NCI-H1048 (cell line): ENCODE results near the gene CYTH3.

Experiments
- DNase-seq: peaks from one replicate; lab custom pipeline; 2025; lab: John Stamatoyannopoulos, UW

Gene CYTH3

DNA sequence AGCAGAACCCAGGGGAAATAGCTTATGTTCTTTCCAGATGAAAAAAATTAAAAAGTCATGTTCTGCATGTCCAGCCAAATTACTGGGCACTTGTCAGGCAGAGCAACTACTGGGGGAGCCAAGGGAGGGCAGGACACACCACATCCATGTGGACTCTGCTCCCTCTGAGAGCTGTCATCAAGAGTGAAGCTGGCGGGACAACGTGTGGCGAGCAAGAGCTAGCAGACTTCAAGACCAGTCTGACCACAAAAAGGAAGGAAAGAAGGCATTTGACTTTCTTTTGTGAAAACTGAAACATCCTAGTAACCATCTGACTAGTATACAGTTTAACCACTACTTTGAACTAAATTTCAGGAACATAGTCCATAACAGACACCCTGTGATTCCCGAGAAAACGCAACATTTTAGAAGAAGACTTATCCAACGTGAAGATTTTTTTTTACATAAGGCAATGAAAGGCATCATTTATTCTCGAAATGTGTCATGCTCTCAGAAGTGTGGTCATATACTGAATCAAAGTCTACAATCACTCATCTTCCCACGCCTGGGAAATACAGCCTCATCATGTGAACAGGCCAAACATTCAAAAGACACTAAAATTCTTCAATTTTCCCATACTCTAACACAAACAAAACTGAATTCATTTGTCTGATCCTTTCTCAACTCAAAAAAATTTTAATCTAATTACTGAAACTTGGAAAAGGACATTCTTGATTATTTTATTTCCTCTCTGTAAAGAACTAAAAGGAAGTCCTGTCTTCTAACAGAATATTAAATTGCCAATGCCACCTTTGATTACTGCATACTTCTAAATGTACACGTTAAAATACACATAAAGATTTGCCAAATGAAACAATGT lies 15.5 kb downstream of the CYTH3 start:
- no peak for DNase-seq

DNA sequence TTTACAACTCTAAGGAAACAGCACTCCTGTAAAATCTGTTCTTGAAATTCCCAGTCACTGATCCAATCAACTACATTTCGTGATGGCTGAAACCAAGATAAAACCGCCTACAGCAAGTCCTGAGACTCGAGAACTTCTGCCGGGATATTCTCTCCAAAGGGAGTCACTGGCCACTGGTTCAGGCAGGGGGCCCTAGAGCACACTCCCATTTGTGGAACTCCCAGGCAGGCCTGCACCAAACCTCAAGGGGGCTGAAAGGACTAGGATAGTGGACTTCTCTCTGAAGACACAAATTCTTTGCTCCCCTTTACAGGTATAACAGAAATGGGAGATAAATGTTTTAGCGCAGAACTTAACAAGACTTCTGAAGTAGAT lies 16.3 kb downstream of the CYTH3 start:
- no peak for DNase-seq

DNA sequence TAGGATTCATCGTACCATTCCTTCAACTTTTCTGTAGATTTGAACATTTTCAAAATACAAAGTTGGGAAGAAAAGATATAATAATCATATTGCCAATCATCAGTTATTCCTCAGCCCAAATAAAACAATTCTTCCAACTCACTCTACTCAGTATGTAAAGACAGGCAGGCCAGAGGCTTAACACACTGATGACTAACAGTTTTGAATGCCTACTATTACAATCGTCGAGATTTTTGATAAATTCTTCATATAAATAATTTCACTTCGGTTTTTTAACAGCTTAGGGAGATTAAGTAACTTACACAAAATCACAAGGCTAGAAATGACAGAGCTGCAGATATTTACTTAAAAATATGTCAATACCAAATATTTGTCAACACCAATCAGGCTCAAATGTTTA lies 17.6 kb downstream of the CYTH3 start:
- DNase-seq: no peak

DNA sequence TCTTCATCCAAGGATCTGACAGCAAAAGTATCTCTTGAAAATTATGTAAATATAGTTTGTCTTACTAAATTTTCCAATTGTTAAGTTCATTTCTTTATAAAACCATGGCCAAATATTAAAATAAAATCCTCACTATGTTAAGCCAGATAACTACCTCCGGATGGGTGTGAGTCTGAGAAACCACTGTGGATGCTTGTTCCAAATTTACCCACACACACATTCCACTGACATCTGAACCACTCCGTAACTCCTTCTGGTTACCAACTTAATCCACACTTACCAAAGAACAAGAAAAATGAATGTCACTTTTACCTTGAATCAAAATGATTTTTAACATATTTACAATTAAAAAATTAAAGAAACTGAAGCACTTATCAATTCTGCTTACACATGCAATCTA lies 19.7 kb downstream of the CYTH3 start:
- no peak for DNase-seq

DNA sequence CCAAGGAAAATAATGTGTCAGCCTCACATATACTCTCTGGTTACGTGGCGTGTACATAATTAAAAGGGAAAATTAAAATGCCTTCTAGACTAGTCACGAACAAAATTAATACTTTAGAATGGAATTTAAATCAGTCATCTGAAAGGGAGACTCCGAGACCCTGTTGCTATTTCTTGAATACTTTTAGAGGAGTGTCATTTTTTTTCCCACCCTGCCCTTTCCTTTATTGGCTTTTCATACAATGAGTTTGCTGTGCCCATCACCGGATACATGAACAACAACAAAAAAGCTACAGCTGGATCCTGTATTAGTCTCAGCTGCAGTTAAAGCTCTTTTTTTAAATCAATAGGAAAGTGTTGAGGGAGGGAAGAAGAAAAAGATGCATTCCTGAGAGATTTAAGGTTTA lies 20.1 kb downstream of the CYTH3 start:
- no peak for DNase-seq

DNA sequence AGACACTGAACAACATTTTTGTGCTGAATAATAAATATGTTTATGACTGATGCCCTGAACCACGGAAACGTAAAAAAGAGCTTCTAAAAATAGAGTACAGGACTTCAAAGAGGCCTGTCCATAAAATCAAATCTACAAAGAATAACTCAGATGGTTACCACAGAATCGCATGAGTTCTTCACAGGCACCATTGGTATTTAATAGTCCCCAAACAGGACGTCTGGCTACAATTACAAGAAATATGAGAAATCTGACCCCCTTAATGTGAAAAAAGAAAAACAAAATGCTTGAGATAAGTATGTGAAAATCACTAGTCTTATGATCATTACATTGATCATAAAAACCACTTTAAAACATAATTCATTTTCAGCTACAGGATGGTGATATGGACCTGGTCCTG lies 20.8 kb downstream of the CYTH3 start:
- no peak for DNase-seq

DNA sequence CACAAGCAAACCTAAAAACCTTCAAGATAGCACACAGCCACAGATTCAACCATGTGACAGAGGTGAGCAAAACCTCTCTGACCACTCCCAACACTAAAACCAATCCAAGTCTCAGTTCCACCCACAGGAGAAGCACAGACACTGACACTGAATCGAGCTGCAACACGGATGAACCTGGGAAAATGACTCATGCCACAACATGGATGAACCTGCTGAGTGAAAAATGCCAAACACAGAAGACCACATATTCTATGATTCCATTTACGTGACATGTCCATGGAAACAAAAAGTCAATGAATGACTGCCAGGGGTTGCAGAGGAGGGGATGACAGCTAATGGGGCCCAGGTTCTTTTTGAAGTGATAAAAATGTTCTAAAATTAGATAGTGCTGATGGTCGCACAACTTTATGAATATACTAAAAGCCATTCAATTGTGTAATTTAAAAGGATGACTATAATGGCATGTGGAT lies 22.0 kb downstream of the CYTH3 start:
- DNase-seq: no peak

DNA sequence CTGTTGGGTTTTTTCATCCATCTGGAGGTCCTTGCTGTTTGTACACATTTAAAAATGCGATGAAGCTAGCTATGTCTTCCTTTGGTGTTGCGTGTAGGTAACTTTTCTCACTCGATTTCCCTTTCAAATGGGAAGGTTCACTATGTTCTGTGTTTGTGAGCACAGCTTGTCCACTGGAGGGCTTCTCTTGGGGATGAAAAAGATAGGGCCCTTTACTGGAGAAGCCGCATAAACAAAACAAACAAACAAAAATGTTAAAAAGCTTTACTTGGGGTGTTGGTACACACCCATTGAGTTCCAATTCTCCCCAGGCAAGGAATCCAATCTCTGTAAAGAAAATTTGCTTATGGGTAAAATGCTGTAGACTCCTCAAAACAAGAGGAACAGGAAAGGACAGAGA lies 23.4 kb downstream of the CYTH3 start:
- no peak for DNase-seq

DNA sequence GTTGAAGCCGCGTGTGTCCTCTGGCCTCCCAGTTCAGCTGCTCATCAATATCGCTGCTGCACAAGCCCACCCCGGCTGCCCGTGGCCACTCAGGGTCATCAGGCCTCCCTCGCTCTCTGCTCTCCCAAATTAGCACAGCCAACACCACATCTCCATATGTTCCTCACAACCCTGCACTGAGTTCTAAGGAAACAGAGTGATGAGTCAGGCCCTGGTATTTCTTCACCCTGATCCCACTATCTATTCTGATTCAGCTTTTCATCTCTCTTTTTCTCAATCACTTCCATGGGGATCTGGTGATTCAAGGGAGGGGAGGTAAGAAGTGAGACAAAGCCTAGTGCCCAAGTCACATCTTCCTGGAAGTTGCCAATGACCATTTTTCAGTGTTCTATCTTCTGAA lies 23.8 kb downstream of the CYTH3 start:
- no peak for DNase-seq

DNA sequence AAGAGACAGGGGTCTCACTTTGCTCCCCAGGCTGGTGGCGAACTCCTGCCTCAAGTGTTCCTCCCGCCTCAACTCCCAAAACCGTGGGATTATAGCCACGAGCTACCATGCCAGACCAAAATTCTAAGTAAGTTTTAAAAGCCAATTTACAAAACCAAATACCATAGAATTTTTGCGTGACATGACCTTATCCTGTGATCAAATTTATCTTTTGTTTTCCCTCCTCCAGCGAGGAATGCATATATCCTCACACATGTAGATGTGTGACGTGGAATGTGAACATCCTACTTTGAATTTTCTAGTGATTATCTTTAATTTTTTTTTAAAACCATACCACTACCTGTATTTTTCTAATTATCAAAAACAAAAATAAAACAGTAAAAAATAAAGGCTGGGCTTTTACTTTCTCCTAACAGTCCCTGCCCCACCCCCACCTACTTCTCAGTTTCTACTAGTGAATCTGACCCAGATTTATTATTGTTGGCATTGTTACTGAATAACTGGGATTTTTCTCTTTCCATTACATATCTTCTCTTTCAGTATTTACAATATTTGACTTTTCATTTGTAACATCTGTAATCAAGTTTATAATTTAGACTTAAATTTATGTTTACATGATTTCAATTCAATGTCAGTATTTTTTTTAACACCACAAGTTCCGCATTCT lies 26.0 kb downstream of the CYTH3 start:
- no peak for DNase-seq

DNA sequence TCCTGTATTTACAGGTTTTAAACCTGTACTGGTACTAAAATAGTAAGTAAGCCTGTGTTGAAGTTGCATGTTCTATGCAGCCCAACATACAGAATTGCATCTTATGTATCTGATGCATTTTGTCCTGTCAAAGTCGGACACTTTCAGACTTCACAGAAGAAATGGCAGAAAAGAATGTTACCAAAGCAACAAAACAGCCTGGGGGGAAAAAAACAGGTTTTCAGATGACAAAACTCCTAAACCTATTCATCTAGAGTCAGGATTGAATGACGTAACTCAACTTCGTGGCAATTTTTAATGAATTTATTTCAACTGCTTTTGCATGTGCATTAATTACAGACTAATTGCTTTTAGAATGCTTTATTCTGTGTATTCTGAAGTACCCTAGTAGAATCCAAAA lies 28.4 kb downstream of the CYTH3 start:
- DNase-seq: no peak

DNA sequence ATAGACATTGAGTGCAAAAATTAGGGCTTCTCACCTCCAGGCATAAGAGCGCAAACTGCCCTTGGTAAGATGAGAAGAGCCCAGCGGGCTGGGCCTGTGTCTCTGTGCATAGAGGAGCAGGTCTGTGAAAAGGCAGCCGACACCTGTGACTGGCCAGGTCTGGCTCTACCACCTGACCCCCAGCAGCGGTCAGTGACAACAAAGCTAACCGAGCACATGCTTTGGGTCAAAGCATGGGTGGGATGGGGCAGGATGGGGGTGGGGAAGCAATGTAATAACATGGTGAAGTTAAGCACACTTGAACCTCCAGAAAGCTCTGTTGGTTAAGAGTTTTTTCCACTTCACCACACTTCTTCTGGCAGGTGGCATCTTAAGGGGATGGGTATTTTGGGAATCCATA lies 29.3 kb downstream of the CYTH3 start:
- DNase-seq: no peak

DNA sequence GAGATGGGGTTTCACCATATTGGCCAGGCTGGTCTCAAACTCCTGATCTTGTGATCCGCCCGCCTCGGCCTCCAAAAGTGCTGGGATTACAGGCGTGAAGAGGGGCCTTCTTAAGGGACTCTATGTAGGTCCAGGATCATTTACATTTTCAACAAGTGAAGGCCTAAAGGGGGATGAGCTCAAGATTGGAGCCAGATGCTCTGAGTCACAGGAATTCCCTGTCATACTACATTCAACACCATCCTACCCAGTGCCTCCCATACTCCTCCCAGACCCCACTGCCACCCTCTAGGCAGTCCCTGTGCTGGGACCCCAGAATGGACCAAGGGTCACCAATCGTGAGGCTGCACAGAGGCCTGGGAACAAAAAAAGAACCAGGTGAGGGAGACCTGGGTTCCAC lies 29.9 kb downstream of the CYTH3 start:
- DNase-seq: no peak

DNA sequence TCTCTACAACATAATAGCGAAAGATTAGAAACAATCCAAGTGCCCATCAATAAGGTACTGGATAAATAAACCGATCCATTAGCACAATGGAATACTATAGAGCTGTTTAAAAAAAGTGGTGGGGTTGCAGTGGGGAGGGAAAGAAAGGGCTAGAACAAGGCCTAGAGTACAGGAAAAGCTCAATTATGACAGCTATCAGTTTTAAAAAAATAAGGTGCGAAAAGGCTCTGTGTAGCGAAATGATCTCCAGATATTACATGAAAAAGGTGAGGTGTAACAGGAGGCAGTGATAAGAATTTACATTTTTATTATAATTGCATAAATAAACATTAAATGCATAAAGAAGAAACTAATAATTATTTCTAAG lies 30.8 kb downstream of the CYTH3 start:
- no peak for DNase-seq

DNA sequence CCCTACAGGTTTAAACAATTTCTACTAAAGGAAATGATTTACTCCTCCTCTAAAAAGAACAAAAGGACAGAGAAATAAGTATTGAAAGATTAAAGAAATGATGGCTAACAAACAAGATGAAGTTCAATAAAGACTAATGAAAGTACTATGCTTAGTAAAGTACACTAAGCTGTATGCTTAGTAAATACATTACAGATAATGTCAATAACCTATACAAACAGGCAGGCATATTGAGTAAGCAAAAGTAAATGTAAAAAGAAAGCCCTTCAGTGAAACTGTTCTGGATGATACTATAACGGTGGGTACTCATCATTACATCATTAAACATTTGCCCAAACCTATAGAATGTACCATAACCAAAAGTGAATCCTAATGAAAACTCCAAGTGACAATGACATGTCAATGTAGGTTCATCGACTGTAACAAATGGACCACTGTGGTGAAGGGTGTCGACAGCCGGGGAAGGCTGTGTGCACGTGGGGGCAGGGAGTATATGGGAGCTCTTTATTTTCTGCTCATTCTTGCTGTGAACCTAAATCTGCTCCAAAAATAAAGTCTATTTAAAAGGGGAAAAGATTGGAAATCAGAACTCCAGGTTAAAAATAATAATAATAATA lies 34.0 kb downstream of the CYTH3 start:
- DNase-seq: no peak

DNA sequence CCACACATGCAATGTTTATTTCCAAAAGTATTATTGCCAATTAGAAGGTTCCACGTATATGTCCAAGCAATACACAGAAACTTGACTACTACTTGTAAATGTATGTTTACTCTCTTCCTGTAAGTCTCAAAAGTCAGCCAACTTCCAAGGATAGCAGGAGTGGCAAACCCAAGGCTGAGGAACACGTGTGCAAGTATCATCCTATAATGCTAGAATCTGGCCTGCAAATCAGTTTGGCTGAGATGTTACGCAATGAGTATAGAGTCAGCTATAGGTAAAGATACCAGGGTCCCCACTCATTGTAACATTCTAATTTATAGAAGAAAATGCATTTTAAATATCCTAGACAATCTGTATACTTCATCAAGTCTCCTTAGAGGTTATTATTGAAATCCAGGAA lies 34.7 kb downstream of the CYTH3 start:
- DNase-seq: no peak

DNA sequence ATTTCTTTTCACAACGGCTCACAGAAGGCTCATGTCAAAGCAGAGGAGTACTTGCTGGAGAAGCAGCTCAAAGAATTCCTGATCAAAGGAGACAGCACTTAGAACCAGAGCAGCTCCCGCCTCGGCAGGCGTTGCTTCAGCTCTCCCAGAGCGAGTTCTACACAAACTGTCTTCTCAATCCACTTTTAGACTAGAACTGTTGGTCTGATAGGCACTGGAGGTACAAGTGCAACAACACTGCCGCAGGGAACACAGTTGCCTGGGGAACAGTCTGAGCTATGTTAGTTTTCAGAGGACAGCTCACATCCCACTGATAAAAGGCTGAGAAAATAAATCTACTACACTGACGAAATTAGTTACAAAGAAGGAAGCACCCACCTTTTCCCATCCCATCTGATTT lies 35.4 kb downstream of the CYTH3 start:
- DNase-seq: no peak

DNA sequence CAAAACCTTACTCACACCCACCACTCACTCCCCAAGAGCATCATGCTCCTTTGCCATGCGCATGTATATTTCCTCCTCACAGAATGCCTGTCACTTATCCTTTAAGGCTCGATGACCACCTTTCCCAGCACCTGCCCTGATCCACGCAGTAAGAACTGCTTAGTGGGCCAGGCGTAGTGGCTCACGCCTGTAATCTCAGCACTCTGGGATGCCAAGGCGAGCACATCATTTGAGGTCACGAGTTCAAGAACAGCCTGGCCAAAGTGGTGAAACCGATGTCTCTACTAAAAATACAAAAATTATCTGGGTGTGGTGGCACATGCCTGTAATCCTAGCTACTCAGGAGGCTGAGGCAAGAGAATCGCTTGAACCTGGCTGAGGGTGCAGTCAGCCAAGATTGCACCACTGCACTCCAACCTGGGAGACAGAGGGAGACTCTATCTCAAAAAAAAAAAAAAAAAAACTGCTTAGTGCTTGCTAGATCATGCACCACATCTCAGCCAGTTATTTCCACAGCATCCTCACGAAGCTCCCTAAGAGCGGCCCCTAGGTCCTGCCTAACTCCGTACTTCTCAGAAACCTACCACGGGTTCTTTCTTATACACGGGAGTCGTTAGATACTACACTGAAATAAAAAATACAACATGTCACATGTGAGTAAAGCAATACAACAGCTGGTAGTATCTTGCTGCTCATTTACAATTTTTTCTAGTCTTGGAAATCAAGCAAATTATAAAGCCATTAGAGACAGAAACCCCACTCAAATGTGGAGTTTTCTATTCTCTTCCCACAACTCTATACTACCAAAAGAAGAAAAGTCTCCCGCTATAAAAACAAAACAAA lies 37.2 kb downstream of the CYTH3 start:
- no peak for DNase-seq

DNA sequence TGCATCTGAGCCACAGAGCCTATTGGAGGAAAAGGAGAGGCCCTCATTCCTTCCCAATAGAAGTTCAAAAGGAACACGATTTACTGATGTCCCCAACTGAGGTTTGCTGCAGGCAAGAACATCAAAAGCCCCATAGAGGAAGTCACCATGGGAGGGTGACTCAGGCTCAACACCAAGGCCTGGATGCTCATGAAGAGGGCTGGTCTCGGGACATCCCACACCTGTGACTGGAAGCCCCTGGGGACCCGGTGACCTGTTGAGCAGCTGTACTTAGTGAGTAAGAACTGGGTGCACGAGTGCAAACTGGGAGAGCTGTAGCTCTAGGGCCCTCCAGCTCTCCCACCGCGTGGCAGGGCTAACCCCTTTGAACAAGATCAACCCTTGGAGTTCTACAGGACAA lies 38.0 kb downstream of the CYTH3 start:
- DNase-seq: no peak

DNA sequence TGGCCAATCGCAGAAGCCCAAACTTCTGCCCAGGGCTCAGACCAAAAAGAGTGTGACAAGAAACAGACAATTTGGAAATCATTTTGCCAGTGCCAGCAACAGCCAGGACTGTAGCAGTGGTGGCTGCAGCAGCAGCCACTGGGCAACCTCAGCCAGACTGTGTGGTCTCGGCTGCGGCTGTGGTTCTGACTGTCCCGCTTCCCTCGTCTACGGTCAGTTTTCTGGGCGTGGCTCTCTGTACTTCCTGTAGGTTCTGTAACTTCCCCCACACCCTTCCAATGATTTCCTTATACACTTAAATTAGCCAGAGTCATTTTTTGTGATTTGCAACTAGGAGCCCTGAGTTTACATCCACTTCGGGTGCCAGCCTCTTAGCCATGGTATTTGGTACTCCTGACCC lies 39.9 kb downstream of the CYTH3 start:
- DNase-seq: no peak

DNA sequence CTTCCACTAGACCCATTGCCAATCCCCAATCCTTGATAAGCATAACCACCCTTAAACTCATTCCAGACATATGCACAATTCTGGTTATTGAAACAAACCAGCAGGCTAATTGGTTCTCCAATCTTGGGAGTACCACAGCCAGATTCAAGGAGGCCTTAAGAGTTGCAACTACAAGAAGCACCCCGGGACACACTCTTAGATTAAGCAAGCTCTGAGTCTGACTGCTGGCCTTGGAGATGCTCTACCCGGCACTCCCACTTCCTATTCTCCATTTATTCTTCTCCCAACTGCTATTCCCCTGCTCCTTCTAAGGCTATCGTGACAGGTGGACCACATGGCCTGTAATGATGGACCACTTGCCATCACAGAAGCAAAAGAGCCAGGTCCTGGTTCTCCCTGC lies 40.3 kb downstream of the CYTH3 start:
- no peak for DNase-seq

DNA sequence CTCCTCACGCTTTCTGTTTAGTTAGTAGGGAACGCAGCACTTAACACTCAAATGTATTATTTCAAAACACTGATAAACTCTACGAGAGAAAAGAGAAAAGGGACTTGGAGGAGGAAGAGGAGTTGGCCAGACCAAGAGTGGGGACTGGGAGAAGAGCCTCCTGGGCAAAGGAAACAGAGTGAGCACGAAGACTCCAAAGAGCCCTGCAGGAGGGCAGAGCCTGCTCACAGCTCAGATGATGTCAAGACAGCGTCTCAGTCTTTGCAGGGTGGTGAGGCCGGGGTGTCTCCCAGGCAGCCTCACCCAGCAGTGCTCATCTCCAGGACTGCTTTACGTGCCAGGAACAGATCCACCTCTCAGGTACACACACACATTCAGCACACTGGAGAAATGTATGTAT lies 41.2 kb downstream of the CYTH3 start:
- DNase-seq: no peak
